Upper lobe of right lung (tissue), 1 donor: ENCODE results near the gene DGKZ. TPM values are rescaled to one million over a fixed set of nuclear protein-coding genes. Genes with fewer than 3 reads are reported as not detected.

ENCODE experiments used
- ATAC-seq: fragments of 200-7000 bp; cut with Tn5 transposase; one replicate; pipeline ENCODE4 v1.9.1; 2020; ENCODE audit warnings: mild to moderate bottlenecking, moderate library complexity
- DNase-seq: peaks from one replicate; pipeline ENCODE4 v3.0.0-alpha.2; 2020
- H3K27ac ChIP-seq: fragments of 200-600 bp; one replicate; pipeline ENCODE4 v1.8.0; 2022
- H3K27me3 ChIP-seq: fragments of 200-600 bp; one replicate; pipeline ENCODE4 v1.8.0; 2022; ENCODE audit warnings: mild to moderate bottlenecking
- H3K36me3 ChIP-seq: fragments of 200-600 bp; one replicate; pipeline ENCODE4 v1.8.0; 2022
- H3K4me1 ChIP-seq: fragments of 200-600 bp; one replicate; pipeline ENCODE4 v1.8.0; 2022
- H3K4me3 ChIP-seq: fragments of 200-600 bp; one replicate; pipeline ENCODE4 v1.8.0; 2022; ENCODE audit warnings: mild to moderate bottlenecking
- H3K9me3 ChIP-seq: fragments of 200-600 bp; one replicate; pipeline ENCODE4 v1.8.0; 2022
- intact Hi-C: fragments of 100-400 bp; cut with DNase I; formaldehyde crosslinking; loops from one replicate; pipeline ENCODE4 v1.11.0; 2022
- total RNA-seq: library from RNA; stranded (reverse); fragmentation: NEBNext Ultra II Directional; extraction: Animal tissue kit (Norgen Biotek cat#: 25700); gene quantifications from one replicate; pipeline ENCODE4 v1.2.1, GENCODE V29; 2021
- TF ChIP-seq, protein P1 (sequence below): fragments of 200-600 bp; IDR thresholded peaks from one replicate; pipeline ENCODE4 v1.8.0; 2022; ENCODE audit warnings: antibody characterized with exemption
- donor health status: DM: no; HTN: yes; CAD: no; lungs with severe emphysema.

DGKZ gene
- total RNA-seq, 1 donor from 2014 or later: 50.4 TPM

DNA sequence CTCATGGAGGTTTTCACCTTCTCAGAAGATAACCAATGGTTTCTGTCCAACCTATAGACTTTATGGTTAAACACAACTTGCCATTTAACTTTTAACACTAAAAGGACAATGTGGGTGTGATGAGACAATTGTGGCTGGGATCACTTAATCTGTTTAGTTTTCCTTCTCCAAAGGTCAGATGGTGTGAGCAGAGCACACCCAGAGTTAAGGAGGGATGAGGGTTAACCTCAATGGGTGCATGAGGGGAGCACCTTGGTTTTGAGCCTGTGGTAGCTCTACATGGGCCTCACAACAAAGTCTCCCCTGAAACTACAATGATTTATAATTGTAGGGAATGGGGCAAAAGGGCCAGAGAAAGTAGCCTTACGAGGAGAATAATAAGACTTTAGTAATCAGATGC lies 73.2 kb downstream of the DGKZ start:
- ATAC-seq: no peak
- Histone ChIP-seq H3K9me3 (no peaks in the 10 kb centered on the region), H3K27me3 (no peaks in the 10 kb centered on the region), H3K4me3 (no peak overlapping the region), H3K27ac (no peak overlapping the region), H3K4me1 (no peaks in the 10 kb centered on the region), H3K36me3 (peaks cover 54% of the 10 kb centered on the region)
- no peak for DNase-seq
- TF ChIP-seq, protein P1, sequence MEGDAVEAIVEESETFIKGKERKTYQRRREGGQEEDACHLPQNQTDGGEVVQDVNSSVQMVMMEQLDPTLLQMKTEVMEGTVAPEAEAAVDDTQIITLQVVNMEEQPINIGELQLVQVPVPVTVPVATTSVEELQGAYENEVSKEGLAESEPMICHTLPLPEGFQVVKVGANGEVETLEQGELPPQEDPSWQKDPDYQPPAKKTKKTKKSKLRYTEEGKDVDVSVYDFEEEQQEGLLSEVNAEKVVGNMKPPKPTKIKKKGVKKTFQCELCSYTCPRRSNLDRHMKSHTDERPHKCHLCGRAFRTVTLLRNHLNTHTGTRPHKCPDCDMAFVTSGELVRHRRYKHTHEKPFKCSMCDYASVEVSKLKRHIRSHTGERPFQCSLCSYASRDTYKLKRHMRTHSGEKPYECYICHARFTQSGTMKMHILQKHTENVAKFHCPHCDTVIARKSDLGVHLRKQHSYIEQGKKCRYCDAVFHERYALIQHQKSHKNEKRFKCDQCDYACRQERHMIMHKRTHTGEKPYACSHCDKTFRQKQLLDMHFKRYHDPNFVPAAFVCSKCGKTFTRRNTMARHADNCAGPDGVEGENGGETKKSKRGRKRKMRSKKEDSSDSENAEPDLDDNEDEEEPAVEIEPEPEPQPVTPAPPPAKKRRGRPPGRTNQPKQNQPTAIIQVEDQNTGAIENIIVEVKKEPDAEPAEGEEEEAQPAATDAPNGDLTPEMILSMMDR: no peak
- intact Hi-C loops: no loop called here

DNA sequence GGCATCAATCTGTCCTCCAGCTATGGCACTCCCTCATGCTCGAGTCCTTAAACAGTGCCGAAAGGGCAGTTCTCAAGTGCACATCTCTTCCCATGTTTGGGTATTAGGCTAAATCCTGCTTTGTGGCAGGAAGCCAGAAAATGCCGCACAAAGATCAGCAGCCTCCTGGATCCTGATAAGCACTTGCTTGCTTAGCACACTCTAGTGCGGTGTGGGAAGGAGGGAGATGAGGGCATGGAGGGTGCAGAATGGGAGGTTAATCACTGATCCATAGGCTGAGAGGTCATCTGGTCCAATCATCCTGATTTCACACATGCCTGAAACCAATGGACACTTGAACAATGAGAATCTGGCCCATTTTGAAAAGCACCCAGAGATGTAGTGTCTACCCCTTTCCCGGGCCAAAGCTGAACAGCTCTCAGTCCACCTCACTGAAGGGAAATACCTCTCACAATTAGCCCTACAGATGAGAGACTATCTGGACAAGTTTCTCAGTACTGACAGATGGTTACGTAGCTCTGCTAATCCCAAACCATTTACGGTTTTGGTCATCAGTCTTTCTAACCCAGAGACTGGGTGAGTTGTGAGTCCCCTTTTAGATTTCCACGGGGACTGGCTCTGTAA lies 74.1 kb downstream of the DGKZ start:
- Histone ChIP-seq H3K4me1 (no peaks in the 10 kb centered on the region), H3K27me3 (no peaks in the 10 kb centered on the region), H3K4me3 (no peak overlapping the region), H3K27ac (no peak overlapping the region), H3K36me3 (peaks cover 46% of the 10 kb centered on the region), H3K9me3 (no peaks in the 10 kb centered on the region)
- DNase-seq (no peak), ATAC-seq (no peak)
- intact Hi-C loops: no loop called here
- TF ChIP-seq, protein P1: no peak

DNA sequence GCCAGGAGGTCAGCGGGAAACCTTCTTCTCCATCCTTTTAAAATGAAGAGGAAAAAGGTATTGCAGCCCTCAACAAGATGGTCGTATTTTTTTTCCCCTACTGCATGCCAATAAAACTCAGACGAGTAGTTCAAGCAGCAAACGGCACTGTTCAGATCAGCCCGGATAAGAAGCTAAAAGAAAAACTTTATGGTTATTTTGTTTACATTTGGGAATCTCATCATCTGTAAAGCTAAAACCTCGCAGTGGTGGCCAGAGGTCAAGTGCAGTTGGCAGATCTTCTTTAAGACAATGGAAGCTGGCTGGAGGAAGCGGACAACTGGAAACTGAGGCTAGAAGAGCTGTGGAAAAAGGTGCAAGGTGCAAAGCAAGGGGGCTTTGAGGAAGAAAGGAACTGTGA lies 75.3 kb downstream of the DGKZ start:
- intact Hi-C loops: no loop called here
- ATAC-seq: no peak

DNA sequence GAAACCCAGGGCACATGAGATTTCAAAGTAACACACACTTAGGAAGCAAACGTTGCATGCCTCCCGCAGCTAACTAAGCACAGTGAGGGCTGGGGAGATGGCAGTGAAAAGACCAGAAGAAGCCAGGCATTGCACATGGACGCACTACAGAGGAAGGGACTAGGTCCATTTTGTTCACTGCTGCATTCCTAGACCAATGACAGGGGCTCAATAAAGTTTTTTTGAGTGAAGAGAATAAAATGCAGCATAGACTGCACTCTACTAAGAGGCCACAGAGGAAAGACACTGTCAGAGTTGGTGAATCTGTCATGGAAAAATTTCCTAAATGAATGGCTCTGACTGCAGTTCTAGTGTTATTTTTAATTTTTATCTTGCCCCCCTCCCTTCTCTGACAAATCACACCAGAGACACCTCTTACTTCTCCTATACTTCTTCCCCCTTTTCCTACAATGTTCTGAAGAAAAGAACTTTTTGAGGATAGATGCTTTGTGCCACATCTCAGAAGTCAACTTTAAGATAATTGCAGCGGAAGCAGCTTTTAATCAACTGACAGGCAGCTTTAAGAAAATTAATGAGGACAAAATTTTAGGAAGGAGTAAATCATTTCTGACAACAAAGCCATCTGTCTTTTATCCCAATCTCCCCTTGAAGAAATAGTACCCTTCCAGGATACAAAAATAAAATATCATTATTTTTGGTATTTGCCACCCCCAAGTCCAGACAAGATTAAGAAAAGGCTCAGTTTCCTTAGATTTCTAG lies 79.1 kb downstream of the DGKZ start:
- intact Hi-C loops: loop anchor here (2.0 kb wide), 1 partner anchor 70 kb away; no protein-coding TSS in a partner anchor
- no peak for DNase-seq
- H3K36me3 ChIP-seq: peaks cover 32% of the 10 kb centered on the region

More for the DNA sequence above, 75.3 kb downstream of the DGKZ start:
- no peaks in the 10 kb centered on the region for H3K27me3 ChIP-seq
- TF ChIP-seq, protein P1: no peak
- DNase-seq: no peak
- peaks cover 39% of the 10 kb centered on the region for H3K36me3 ChIP-seq
- no peak overlapping the region for H3K4me3 ChIP-seq
- H3K4me1 ChIP-seq: no peaks in the 10 kb centered on the region
- H3K27ac ChIP-seq: no peak overlapping the region
- no peaks in the 10 kb centered on the region for H3K9me3 ChIP-seq

DNA sequence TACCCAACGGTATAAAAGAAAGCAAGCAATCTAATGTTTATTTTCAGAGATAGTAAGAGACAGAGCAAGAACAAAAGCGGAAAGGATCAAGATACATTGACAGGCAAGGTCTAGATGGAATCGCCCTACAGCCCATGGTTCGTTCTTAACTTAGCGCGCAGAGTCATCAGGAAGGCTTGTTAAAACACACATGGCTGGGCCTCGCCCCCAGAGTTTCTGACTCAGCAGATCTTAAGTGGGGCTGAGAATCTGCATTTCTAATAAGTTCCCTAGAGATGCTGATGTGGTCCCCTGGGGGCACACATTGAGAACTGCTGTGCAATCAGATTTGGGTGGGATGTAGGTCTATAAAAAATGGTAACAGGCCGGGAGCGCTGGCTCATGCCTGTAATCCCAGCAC lies 80.1 kb downstream of the DGKZ start:
- no peak for ATAC-seq
- intact Hi-C loops: loop anchor here (2.0 kb wide), 1 partner anchor 69 kb away; no protein-coding TSS in a partner anchor
- H3K36me3 ChIP-seq: peaks cover 30% of the 10 kb centered on the region

More for the DNA sequence above, 79.1 kb downstream of the DGKZ start:
- Histone ChIP-seq H3K9me3 (no peaks in the 10 kb centered on the region), H3K4me1 (no peaks in the 10 kb centered on the region), H3K4me3 (no peak overlapping the region), H3K27ac (no peak overlapping the region), H3K27me3 (no peaks in the 10 kb centered on the region)
- ATAC-seq: no peak
- TF ChIP-seq, protein P1: no peak

More for the DNA sequence above, 80.1 kb downstream of the DGKZ start:
- no peak for DNase-seq
- H3K9me3 ChIP-seq: no peaks in the 10 kb centered on the region
- no peak overlapping the region for H3K4me3 ChIP-seq
- no peaks in the 10 kb centered on the region for H3K4me1 ChIP-seq
- TF ChIP-seq, protein P1: no peak
- no peak overlapping the region for H3K27ac ChIP-seq
- no peaks in the 10 kb centered on the region for H3K27me3 ChIP-seq
